Brain pericyte (primary cell): ENCODE data around the gene VPS52.
"Not testable (repeated sequence)": the region's sequence is repeated elsewhere in the genome, so short reads cannot be mapped to it uniquely, and the experiment has no call there.

Experiments
- DNase-seq: peaks from one replicate; pipeline ENCODE4 v3.0.0-alpha.2; 2012; ENCODE audit warnings: low read depth, low spot score

VPS52 gene

DNA sequence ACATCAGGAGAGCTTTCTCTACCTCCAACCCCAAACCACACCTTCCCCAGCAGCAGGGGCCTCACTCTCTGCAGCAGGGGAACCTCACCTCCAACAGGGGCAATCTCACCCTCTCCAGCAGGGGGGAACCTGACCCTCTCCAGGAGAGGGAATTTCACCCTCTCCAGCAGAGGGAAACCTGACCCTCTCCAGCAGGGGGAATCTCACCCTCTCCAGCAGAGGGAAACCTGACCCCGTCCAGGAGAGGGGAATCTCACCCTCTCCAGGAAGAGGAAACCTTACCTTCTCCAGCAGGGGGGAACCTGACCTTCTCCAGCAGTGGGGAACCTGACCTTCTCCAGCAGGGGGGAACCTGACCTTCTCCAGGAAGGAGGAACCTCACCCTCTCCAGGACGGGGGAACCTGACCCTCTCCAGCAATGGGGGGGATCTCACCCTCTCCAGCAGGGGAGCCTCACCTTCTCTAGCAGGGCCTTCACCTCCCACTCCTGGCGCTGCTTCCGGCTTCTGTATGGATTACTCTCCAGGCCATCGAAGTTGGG is 8.4 kb upstream of the VPS52 start:
- DNase-seq: no peak

DNA sequence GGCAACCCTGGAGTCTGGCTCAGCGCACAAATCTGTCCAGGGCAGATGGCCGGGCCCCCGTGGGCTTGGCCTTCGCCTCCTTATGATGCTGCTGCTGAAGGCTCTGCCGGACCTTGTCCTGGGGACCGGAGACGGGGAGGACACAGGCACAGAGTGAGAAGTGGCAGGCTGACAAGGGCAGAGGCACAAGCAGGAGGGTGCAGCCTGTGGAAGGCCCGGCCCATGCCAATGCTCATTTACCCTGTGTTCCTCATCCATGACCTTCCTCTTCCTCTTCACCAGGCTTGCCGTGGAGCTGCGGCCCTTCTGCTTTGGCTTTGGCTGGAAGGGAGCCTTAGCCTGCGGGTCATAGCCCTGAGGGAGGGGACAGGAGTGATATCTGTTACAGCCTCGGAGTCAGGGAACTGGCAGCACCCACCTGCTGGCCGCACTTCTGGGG is 7.6 kb upstream of the VPS52 start:
- no peak for DNase-seq

GRCh38 chr6:33278810-33279209 is 7.1 kb upstream of the VPS52 start:
- DNase-seq: no peak

DNA sequence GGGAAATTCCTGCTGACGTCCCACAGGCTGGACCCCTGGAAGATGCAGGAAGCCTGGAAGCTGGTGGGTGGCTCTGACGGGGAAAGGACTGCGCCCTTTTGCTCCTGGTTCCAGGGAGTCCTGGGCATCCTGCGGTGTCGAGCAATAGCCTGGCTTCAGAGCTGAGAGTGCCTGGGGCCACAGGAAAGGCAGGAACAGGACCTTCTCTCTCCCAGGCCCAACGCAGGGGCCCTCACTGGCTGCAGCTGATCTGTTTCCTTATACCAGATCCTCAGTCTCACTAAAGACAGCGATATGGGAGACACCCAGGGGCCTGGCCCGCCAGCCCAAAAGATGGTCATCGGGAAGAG is 6.7 kb upstream of the VPS52 start:
- no peak for DNase-seq

DNA sequence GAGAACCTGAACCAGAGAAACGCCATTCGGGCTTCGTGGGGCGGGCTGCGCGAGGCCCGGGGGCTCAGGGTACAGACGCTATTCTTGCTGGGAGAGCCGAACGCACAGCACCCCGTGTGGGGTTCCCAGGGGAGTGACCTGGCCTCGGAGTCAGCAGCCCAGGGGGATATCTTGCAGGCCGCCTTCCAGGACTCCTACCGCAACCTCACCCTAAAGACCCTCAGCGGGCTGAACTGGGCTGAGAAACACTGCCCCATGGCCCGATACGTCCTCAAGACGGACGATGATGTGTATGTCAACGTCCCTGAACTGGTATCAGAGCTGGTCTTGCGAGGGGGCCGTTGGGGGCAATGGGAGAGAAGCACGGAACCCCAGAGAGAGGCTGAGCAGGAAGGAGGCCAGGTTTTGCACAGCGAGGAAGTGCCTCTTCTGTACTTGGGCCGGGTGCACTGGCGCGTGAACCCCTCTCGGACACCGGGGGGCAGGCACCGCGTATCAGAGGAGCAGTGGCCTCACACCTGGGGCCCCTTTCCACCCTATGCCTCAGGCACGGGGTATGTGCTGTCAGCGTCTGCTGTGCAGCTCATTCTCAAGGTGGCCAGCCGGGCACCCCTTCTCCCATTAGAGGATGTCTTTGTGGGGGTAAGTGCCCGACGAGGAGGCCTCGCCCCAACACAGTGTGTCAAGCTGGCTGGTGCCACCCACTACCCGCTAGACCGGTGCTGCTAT is 6.2 kb upstream of the VPS52 start:
- no peak for DNase-seq

DNA sequence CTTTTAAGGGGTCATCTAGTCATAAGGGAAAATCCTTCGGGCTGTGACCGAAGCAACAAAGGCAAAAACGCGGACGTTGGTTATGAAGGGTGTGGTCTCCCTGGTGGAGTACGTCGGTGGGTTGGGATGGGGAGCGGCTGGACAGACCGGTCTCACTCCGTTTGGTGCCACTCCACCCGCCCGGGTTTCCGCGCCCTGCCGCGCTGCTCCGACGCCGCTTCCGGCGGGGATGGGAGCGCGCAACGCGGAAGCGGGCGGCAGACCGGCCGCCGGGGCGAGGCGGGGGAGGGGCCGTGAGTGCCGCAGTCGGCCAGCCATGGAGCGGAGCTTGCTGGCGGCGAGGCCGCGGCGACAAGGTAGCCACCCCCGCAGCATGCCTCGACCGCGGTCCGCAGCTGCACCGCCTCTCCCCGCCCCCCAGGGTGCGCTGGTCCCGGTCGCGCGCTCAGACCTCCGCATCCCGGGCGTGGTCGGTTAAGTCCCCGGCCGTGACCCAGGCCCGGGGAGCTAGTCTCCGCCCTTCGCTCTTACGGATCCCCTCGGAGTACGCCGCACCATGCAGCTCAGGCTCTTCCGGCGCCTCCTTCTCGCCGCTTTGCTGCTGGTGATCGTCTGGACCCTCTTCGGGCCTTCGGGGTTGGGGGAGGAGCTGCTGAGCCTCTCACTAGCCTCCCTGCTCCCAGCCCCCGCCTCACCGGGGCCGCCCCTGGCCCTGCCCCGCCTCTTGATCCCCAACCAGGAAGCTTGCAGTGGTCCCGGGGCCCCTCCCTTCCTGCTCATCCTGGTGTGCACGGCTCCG is 5.4 kb upstream of the VPS52 start, which contains the start of gene B3GALT4:
Gene B3GALT4, plus strand, starts transcription at position 260 of the 799 bp plus-strand sequence. Its CDS starts 297 bp downstream, at position 557.
- no peak for DNase-seq

- no peak for DNase-seq
Observed at GRCh38 chr6:33276581-33276863, 4.8 kb upstream of the VPS52 start.

DNA sequence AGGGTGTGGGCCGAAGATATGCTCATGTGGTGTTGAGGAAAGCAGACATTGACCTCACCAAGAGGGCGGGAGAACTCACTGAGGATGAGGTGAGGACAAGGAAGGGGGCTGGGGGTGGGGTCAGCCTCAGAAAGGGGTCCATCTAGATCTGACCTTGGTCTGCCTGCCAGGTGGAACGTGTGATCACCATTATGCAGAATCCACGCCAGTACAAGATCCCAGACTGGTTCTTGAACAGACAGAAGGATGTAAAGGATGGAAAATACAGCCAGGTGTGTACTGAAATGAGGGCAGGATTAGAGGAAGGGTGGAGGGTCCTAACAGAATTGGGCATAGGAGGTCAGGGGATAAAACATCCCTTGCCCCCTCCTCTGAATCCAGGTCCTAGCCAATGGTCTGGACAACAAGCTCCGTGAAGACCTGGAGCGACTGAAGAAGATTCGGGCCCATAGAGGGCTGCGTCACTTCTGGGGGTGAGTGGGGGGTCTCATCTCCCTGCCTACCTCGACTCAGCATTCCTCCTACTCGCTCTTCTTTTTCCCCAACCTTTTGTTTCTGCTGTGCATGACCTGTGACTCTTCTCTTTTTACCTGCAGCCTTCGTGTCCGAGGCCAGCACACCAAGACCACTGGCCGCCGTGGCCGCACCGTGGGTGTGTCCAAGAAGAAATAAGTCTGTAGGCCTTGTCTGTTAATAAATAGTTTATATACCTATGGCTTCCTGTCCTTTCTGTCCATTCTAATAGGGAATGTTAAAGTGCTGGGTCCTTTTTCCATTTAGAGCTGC is 4.3 kb upstream of the VPS52 start:
- DNase-seq: not testable (repeated sequence)

DNA sequence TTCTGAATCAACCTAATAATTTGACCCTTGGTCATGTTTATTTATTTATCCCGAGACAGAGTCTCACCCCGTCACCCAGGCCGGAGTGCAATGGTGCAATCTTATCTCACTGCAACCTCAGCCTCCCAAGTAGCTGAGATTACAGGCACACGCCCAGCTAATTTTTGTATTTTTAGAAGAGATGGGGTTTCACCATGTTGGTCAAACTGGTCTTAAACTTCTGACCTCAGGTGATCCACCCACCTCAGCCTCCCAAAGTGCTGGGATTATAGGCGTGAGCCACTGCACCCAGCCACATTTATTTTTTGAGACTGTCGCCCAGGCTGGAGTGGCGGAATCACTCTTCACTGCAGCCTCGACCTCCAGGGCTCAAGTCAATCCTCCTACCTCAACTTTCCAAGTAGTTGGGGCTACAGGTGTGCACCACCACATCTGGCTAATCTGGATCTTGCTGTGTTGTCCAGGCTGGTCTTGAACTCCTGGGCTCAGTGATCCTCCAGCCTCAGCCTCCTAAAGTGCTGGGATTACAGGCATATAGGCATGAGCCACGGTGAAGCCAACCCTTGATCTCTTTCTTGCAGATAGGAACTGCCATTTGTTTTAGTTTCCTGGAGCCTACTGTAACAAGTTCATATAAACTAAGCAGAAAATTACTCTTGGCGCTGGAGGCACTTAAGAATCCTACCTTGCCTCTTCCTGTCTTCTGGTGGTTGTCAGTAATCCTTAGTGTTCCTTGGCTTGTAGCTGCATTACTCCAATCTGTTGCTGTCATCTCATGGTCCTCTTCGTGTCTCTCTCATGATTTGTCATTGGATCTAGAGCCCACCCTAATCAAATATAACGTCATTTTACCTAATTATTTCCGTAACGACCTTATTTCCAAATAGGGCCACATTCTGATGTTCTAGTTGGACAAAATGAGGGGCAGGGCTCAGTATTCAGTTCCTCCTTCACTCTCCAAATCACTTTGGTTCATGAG is 2.5 kb upstream of the VPS52 start:
- no peak for DNase-seq

GRCh38 chr6:33273129-33273923 is 1.6 kb upstream of the VPS52 start:
- no peak for DNase-seq

GRCh38 chr6:33272275-33273128 is 826 bp upstream of the VPS52 start:
- no peak for DNase-seq

DNA sequence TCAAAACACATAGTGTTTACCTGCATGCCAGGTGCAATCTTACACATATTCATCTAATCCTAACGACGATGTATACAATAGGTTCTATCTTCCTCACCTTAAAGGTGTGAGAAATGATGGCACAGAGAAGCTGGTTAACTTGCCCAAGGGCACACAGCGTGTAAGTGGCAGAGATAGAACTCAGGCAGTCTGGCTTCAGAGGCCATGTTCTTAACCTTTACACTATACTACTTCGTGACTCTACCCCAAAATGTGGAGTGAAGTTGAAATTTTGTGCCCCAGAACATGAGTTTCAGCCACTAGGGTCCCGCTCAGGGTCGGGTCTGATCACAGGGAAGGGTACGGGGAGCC is 584 bp downstream of the VPS52 start:
- no peak for DNase-seq

GRCh38 chr6:33264015-33264414 is 7.7 kb downstream of the VPS52 start:
- no peak for DNase-seq

DNA sequence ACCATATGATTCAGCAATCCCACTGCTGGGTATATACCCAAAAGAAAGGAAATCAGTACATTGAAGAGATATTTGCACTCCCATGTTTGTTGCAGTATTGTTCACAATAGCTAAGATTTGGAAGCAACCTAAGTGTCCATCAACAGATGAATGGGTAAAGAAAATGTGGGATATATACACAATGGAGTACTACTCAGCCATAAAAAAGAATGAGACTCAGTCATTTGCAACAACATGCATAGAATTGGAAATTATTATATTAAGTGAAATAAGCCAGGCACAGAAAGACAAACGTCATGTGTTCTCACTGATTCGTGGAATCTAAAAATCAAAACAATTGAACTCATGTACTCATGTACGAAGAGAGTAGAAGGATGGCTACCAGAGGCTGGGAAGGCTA is 9.2 kb downstream of the VPS52 start:
- DNase-seq: not testable (repeated sequence)

GRCh38 chr6:33259032-33259431 is 12.6 kb downstream of the VPS52 start:
- no peak for DNase-seq

DNA sequence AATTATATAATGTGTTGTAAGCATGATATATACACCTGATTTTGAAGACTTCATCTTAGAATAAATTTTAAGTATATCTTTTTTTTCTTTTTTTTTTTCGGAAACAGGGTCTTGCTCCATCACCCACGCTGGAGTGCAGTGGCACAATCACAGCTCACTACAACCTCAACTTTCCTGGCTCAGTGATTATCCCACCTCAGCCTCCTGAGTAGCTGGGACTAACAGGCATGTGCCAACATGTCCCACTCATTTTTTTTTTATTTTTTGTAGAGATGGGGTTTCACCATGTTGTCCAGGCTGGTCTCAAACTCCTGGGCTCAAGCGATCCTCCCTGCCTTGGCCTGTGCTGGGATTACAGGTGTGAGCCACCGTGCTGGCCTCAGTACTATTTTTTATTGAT is 17.1 kb downstream of the VPS52 start:
- DNase-seq: no peak

- no peak for DNase-seq
Observed at GRCh38 chr6:33252759-33253158, 18.9 kb downstream of the VPS52 start.

- no peak for DNase-seq
Observed at GRCh38 chr6:33251395-33252012, 20.2 kb downstream of the VPS52 start.

- no peak for DNase-seq
Observed at GRCh38 chr6:33250731-33251130, 20.9 kb downstream of the VPS52 start.
